Loucy (cell line): ENCODE measurements around the gene ITPK1.

Source experiments
- H2AFZ ChIP-seq: fragments of 200-600 bp; sonication (generic); 2 replicates; pipeline ENCODE4 v1.6.0; 2016; ENCODE audit warnings: antibody characterized with exemption, mild to moderate bottlenecking, low read length, moderate library complexity
- H3F3A ChIP-seq: fragments of 200-600 bp; 2 replicates; pipeline ENCODE4 v1.6.0; 2016; ENCODE audit warnings: antibody characterized with exemption, low read depth, mild to moderate bottlenecking
- H3K27me3 ChIP-seq: fragments of 200-600 bp; sonication (generic); 2 replicates; pipeline ENCODE4 v1.6.1; 2014; ENCODE audit warnings: low read length, mild to moderate bottlenecking; ENCODE audit not compliant: insufficient read depth, poor library complexity, severe bottlenecking
- H3K36me3 ChIP-seq: fragments of 200-600 bp; sonication (generic); 2 replicates; pipeline ENCODE4 v1.6.1; 2016; ENCODE audit warnings: low read length; ENCODE audit not compliant: insufficient read depth
- H3K4me1 ChIP-seq: fragments of 200-600 bp; sonication (generic); 2 replicates; pipeline ENCODE4 v1.5.1; 2014; ENCODE audit warnings: low read length, mild to moderate bottlenecking; ENCODE audit not compliant: insufficient read depth, poor library complexity, severe bottlenecking
- H3K4me2 ChIP-seq: fragments of 200-600 bp; sonication (generic); 2 replicates; pipeline ENCODE4 v1.6.0; 2014; ENCODE audit warnings: antibody characterized with exemption, low read length, low read depth, mild to moderate bottlenecking; ENCODE audit not compliant: poor library complexity, severe bottlenecking
- H3K4me3 ChIP-seq: fragments of 200-600 bp; sonication (generic); 2 replicates; pipeline ENCODE4 v1.5.1; 2014; ENCODE audit warnings: low read length, mild to moderate bottlenecking, mixed read lengths; ENCODE audit not compliant: poor library complexity, severe bottlenecking
- H3K79me2 ChIP-seq: fragments of 200-600 bp; sonication (generic); 2 replicates; pipeline ENCODE4 v1.6.1; 2014; ENCODE audit warnings: low read length; ENCODE audit not compliant: insufficient read depth
- H3K9ac ChIP-seq: fragments of 200-600 bp; sonication (generic); 2 replicates; pipeline ENCODE4 v1.6.0; 2014; ENCODE audit warnings: mild to moderate bottlenecking, low read depth, low read length, moderate library complexity; ENCODE audit not compliant: poor library complexity, severe bottlenecking
- H3K9me2 ChIP-seq: fragments of 200-600 bp; sonication (generic); replicated peaks from 2 replicates; pipeline ENCODE4 v1.6.1; 2016; ENCODE audit warnings: low read depth, low read length, mixed read lengths
- H3K9me3 ChIP-seq: fragments of 200-600 bp; sonication (generic); 2 replicates; pipeline ENCODE4 v1.6.1; 2014; ENCODE audit warnings: mild to moderate bottlenecking, antibody characterized with exemption, low read length, low read depth; ENCODE audit not compliant: insufficient read depth
- H4K20me1 ChIP-seq: fragments of 200-600 bp; sonication (generic); 2 replicates; pipeline ENCODE4 v1.6.0; 2014; ENCODE audit warnings: antibody characterized with exemption, low read length, mild to moderate bottlenecking; ENCODE audit not compliant: insufficient read depth, poor library complexity, severe bottlenecking
- EZH2phosphoT487 ChIP-seq: fragments of 200-600 bp; IDR thresholded peaks from 2 replicates; pipeline ENCODE4 v1.6.1; 2018; ENCODE audit warnings: antibody characterized with exemption, mild to moderate bottlenecking, moderate library complexity, borderline replicate concordance
- TF ChIP-seq, protein P1 (sequence below): fragments of 200-600 bp; sonication (generic); conservative IDR thresholded peaks from 2 replicates; pipeline ENCODE4 v1.5.1; 2014; ENCODE audit warnings: mild to moderate bottlenecking, antibody characterized with exemption, low read length

Gene ITPK1

DNA sequence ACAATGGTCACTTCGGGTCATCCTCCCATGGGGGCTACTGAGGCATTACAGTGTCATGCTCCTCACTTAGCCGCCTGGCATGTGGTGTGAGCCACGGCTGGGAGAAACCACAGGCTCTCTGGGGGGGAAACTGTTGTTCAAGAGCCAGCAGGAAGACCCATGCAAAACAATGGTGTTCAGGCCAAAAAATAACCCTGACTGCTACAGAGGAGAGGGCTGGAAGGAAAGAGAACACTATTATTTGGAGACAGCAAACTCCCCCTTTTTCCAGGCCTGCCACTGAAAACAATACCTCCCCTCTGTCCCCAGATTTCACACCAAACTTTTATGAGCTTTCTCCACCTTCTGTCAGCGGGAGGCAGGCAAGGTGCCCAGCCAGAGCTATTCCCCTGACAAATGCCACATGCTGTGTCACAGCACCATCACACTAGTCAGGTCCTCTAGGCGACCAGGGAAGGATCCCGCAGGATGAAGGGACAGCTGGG, 109.1 kb downstream of the ITPK1 start:
- Histone ChIP-seq H3K4me1 (peaks cover 9% of the 10 kb centered on the region), H3K36me3 (peaks cover 25% of the 10 kb centered on the region; the same call in 1 of the 2 replicates), H3K27me3 (no peaks in the 10 kb centered on the region), H4K20me1 (no peaks in the 10 kb centered on the region), H3K4me3 (no peak overlapping the region), H3K9me3 (no peaks in the 10 kb centered on the region), H3K4me2 (no peak overlapping the region), H3K79me2 (peaks cover 5% of the 10 kb centered on the region; the same call in 1 of the 2 replicates), H3K9me2 (no peaks in the 10 kb centered on the region), H3F3A (no peaks in the 10 kb centered on the region), H2AFZ (no peak overlapping the region), H3K9ac (no peak overlapping the region)
- TF ChIP-seq, protein P1, sequence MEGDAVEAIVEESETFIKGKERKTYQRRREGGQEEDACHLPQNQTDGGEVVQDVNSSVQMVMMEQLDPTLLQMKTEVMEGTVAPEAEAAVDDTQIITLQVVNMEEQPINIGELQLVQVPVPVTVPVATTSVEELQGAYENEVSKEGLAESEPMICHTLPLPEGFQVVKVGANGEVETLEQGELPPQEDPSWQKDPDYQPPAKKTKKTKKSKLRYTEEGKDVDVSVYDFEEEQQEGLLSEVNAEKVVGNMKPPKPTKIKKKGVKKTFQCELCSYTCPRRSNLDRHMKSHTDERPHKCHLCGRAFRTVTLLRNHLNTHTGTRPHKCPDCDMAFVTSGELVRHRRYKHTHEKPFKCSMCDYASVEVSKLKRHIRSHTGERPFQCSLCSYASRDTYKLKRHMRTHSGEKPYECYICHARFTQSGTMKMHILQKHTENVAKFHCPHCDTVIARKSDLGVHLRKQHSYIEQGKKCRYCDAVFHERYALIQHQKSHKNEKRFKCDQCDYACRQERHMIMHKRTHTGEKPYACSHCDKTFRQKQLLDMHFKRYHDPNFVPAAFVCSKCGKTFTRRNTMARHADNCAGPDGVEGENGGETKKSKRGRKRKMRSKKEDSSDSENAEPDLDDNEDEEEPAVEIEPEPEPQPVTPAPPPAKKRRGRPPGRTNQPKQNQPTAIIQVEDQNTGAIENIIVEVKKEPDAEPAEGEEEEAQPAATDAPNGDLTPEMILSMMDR: no peak
- TF ChIP-seq EZH2phosphoT487: no peak

DNA sequence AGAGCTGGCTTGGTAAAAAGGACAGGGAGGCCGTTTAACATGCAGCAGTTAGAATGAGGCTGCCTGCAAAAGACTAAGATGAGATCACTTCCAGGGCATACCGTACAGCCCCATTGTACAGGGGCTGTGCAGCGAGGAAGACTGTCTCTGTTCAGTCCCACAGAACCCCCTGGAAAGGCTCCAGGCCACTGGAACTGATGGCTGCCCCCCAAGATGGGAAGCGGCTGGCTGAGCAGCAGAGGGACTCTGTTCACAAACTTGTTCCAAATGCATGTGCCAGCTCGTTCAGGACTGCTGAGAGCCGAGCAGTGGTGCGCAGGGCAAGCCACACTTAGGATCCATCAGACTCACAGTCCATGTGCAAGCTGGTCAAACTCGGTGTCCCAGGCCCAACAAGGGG, 109.9 kb downstream of the ITPK1 start:
- H3K9ac ChIP-seq: no peak overlapping the region
- H3K9me2 ChIP-seq: no peaks in the 10 kb centered on the region
- no peak overlapping the region for H3K4me2 ChIP-seq
- peaks cover 5% of the 10 kb centered on the region; the same call in 1 of the 2 replicates for H3K79me2 ChIP-seq
- H3K4me1 ChIP-seq: peaks cover 2% of the 10 kb centered on the region
- no peaks in the 10 kb centered on the region for H3F3A ChIP-seq
- peaks cover 29% of the 10 kb centered on the region; the same call in 1 of the 2 replicates for H3K36me3 ChIP-seq
- no peaks in the 10 kb centered on the region for H4K20me1 ChIP-seq
- H3K4me3 ChIP-seq: no peak overlapping the region
- no peak overlapping the region for H2AFZ ChIP-seq
- no peaks in the 10 kb centered on the region for H3K27me3 ChIP-seq
- TF ChIP-seq, protein P1: no peak
- no peak for TF ChIP-seq EZH2phosphoT487
- no peaks in the 10 kb centered on the region for H3K9me3 ChIP-seq

DNA sequence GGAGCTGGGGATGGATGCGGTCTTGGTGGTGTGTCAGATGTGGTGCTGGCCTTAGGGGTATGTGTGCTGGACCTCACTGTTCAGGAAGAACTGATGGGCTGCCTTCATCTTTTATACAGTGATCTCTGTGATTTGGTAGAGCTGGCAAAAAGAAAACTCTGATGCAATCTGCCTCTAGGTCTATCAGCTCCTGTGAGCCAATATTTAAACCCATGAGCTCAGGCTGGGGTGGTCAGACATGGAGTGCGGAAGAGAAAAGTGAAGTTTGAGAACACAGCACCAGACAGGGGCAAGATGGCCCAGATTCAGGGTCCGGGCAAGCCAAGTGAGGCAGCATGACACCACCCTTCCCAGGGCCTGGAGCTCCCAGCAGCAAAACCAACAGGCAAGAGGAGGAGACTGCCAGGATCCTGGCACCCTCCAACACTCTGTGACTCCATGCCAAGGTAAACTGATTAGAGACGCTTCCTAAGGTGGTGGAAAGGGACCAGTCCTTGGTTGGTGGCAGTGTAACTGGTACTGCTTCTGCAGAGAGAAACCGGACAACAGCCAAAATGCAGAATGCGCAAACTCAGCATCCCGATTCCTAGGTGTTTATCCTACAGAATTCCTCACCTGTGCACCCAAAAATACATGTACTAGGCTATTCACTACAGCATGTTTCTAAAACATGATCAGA, 110.5 kb downstream of the ITPK1 start:
- TF ChIP-seq, protein P1: no peak
- TF ChIP-seq EZH2phosphoT487: no peak
- no peaks in the 10 kb centered on the region for H3K27me3 ChIP-seq
- H3K4me1 ChIP-seq: no peaks in the 10 kb centered on the region
- H3K9me2 ChIP-seq: no peaks in the 10 kb centered on the region
- no peaks in the 10 kb centered on the region for H3K9me3 ChIP-seq
- H3K9ac ChIP-seq: no peak overlapping the region
- no peaks in the 10 kb centered on the region for H3F3A ChIP-seq
- no peak overlapping the region for H2AFZ ChIP-seq
- peaks cover 29% of the 10 kb centered on the region; the same call in 1 of the 2 replicates for H3K36me3 ChIP-seq
- H4K20me1 ChIP-seq: no peaks in the 10 kb centered on the region
- peaks cover 5% of the 10 kb centered on the region; the same call in 1 of the 2 replicates for H3K79me2 ChIP-seq
- H3K4me2 ChIP-seq: no peak overlapping the region
- H3K4me3 ChIP-seq: no peak overlapping the region
